Measurements from ENCODE around the gene CD19.

DNA sequence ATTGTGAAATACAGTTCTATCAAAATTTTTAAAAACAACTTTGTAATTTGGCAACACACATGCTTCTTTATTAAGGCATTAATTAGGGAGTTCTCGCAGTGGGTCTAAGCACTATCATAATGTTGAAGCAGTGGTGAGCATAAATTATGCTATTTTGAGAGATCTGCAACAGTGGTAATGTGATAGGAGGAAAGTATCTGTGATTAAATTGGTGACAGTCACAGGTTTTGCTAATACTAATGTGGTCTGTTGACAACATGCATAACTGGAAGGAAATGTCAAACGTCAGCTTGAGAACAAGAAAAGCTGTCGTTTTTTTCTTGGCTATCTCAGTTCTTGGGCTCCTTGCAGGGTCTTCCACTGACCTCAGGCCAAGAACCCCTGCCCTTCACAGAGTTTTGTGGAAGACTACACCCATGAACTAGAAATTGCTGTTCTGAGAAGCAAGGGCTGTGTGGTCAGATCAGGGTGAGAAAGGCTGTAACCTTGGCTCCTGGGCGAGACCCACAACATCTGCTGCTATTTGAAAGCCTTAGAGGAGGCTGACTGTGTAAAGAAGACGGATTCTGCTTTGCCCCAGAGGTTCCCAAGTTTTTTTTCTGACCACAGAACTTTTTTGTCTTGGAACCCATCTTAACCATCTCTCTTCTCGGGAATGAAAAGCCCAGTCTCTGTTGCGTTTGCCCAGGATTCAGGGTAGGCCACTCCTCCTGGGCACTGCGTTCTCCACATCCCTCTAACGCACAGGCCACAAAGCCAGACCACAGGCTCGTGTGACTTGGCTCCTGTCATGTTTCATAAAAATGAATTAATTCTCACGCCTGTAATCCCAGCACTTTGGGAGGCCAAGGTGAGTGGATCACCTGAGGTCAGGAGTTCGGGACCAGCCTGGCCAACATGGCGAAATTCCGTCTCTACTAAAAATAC, 39.5 kb upstream of the CD19 start:
- TF ChIP-seq SUZ12 (IDR thresholded peaks at IDR 0.05; ENCODE audit: extremely low read depth, insufficient read depth, insufficient read length) (no peak), YY1 (IDR thresholded peaks at IDR 0.05; ENCODE audit: insufficient read depth, insufficient read length) (no peak)

Data from NT2/D1 (cell line).